SK-N-SH (cell line): ENCODE data around the gene DLG2. TPM values are rescaled to one million over a fixed set of nuclear protein-coding genes. Genes with fewer than 3 reads are reported as not detected.

ENCODE experiments used
- CTCF ChIA-PET: fragments of 300-600, 350-600 bp; formaldehyde crosslinking; extraction: SDS; loops from one replicate; lab custom pipeline; 2021; lab: Yijun Ruan, JAX
- POLR2A ChIA-PET: fragments of 350-600 bp; sonication (Branson Sonifier 250); formaldehyde crosslinking; extraction: SDS; loops from one replicate; lab custom pipeline; 2020; ENCODE audit warnings: antibody characterized with exemption, inconsistent platforms; lab: Yijun Ruan, JAX
- DNase-seq: peaks from one replicate; pipeline ENCODE4 v3.0.0; 2012
- H2AFZ ChIP-seq: fragments of 200-600 bp; sonication (generic); 2 replicates; pipeline ENCODE4 v1.8.1; 2016; ENCODE audit warnings: antibody characterized with exemption, mild to moderate bottlenecking, low read depth
- H3F3A ChIP-seq: fragments of 200-600 bp; sonication (generic); replicated peaks from 2 replicates; pipeline ENCODE3; 2016; ENCODE audit warnings: antibody characterized with exemption, mild to moderate bottlenecking; ENCODE audit not compliant: insufficient read depth
- H3K27ac ChIP-seq, 2 experiments: fragments of 200-500 bp in 1 of 2; fragments of 200-600 bp in 1 of 2; sonication (Bioruptor generic) in 1 of 2; sonication (generic), shearing (Covaris generic) in 1 of 2; 2 replicates each; pipeline versions ENCODE4 v1.5.1 to v1.6.1; 2014 to 2016; ENCODE audit warnings: low read depth in 2 of 2, inconsistent platforms in 1 of 2, low read length in 1 of 2, mild to moderate bottlenecking in 1 of 2, mixed read lengths in 1 of 2
- H3K27me3 ChIP-seq: fragments of 200-600 bp; sonication (generic), shearing (Covaris generic); 2 replicates; pipeline ENCODE4 v1.6.1; 2016; ENCODE audit warnings: mixed run types; ENCODE audit not compliant: insufficient read depth
- H3K36me3 ChIP-seq, 2 experiments: fragments of 200-500 bp in 1 of 2; fragments of 200-600 bp in 1 of 2; sonication (Bioruptor generic) in 1 of 2; sonication (generic) in 1 of 2; replicated peaks in 1 of 2; 2 replicates each; pipeline versions ENCODE3 to v1.5.1; 2014 to 2016; ENCODE audit warnings: low read length in 1 of 2, mild to moderate bottlenecking in 1 of 2; ENCODE audit not compliant: insufficient read depth in 2 of 2, control insufficient read depth in 1 of 2
- H3K4me1 ChIP-seq, 2 experiments: fragments of 200-500 bp in 1 of 2; fragments of 200-600 bp in 1 of 2; sonication (Bioruptor generic) in 1 of 2; sonication (generic), shearing (Covaris generic) in 1 of 2; 2 replicates each; pipeline versions ENCODE4 v1.5.1 to v1.6.1; 2014 to 2016; ENCODE audit warnings: low read depth in 1 of 2, low read length in 1 of 2, mixed run types in 1 of 2; ENCODE audit not compliant: insufficient read depth in 2 of 2, control insufficient read depth in 1 of 2
- H3K4me2 ChIP-seq: fragments of 200-600 bp; sonication (generic), shearing (Covaris generic); 2 replicates; pipeline ENCODE4 v1.6.1; 2017; ENCODE audit warnings: mixed run types
- H3K4me3 ChIP-seq, 2 experiments: fragments of 200-500 bp in 1 of 2; fragments of 200-600 bp in 1 of 2; sonication (Bioruptor generic) in 1 of 2; sonication (generic), shearing (Covaris generic) in 1 of 2; 2 replicates each; pipeline versions ENCODE4 v1.5.1 to v1.8.1; 2014 to 2016; ENCODE audit warnings: low read depth in 2 of 2, inconsistent platforms in 1 of 2, low read length in 1 of 2, mild to moderate bottlenecking in 1 of 2, mixed read lengths in 1 of 2, moderate library complexity in 1 of 2
- H3K79me2 ChIP-seq: fragments of 200-600 bp; sonication (generic); 2 replicates; pipeline ENCODE4 v1.8.1; 2017; ENCODE audit warnings: mild to moderate bottlenecking; ENCODE audit not compliant: insufficient read depth
- H3K9ac ChIP-seq: fragments of 200-600 bp; sonication (generic); 2 replicates; pipeline ENCODE4 v1.6.1; 2017; ENCODE audit warnings: mixed run types
- H3K9me2 ChIP-seq: fragments of 200-600 bp; sonication (generic); 2 replicates; pipeline ENCODE4 v1.6.1; 2017; ENCODE audit warnings: mixed run types
- H3K9me3 ChIP-seq: fragments of 200-600 bp; sonication (generic); 2 replicates; pipeline ENCODE4 v1.6.1; 2017; ENCODE audit warnings: mixed run types, mild to moderate bottlenecking, moderate library complexity
- H4K20me1 ChIP-seq: fragments of 200-600 bp; sonication (generic); 2 replicates; pipeline ENCODE4 v1.6.1; 2017; ENCODE audit warnings: mild to moderate bottlenecking, mixed run types; ENCODE audit not compliant: insufficient read depth
- CHD2 ChIP-seq: fragments of 150-350 bp; IDR thresholded peaks from 2 replicates; pipeline ENCODE4 v1.6.1; 2018; ENCODE audit warnings: low read length; ENCODE audit not compliant: partially characterized antibody
- ELF1 ChIP-seq: IDR thresholded peaks from 2 replicates; pipeline ENCODE4 v1.4.0; 2012
- EP300 ChIP-seq, 2 experiments: IDR thresholded peaks; 2 replicates each; pipeline versions ENCODE4 v1.4.0 to v1.6.1; 2012; ENCODE audit warnings: borderline replicate concordance in 1 of 2, low read depth in 1 of 2, low read length in 1 of 2
- EZH2phosphoT487 ChIP-seq: fragments of 200-600 bp; sonication (generic); IDR thresholded peaks from 2 replicates; pipeline ENCODE4 v1.6.1; 2017; ENCODE audit warnings: low read depth, mixed run types, mild to moderate bottlenecking, antibody characterized with exemption, moderate library complexity, borderline replicate concordance
- FOXJ3 ChIP-seq: sonication (generic); formaldehyde crosslinking; IDR thresholded peaks from 2 replicates; pipeline ENCODE4 v1.5.1; 2020; ENCODE audit warnings: mild to moderate bottlenecking, missing genetic modification reagents
- FOXM1 ChIP-seq: IDR thresholded peaks from 2 replicates; pipeline ENCODE4 v1.4.0; 2012; ENCODE audit warnings: low read depth, mild to moderate bottlenecking
- GABPA ChIP-seq: IDR thresholded peaks from 2 replicates; pipeline ENCODE4 v1.4.0; 2012; ENCODE audit warnings: low read depth, mild to moderate bottlenecking
- GATA2 ChIP-seq: sonication (generic); formaldehyde crosslinking; IDR thresholded peaks from 2 replicates; pipeline ENCODE4 v1.5.0; 2020; ENCODE audit warnings: mild to moderate bottlenecking, missing genetic modification reagents
- IRF3 ChIP-seq: fragments of 150-350 bp; IDR thresholded peaks from 2 replicates; pipeline ENCODE4 v1.6.1; 2016; ENCODE audit warnings: mild to moderate bottlenecking, low read depth, low read length
- MXI1 ChIP-seq: IDR thresholded peaks from 2 replicates; pipeline ENCODE4 v1.6.1; 2012; ENCODE audit warnings: mild to moderate bottlenecking, low read depth, low read length, improper control_type of control experiment
- PBX3 ChIP-seq: IDR thresholded peaks from 2 replicates; pipeline ENCODE4; 2012
- REST ChIP-seq: IDR thresholded peaks from 2 replicates; pipeline ENCODE4 v1.6.1; 2012; ENCODE audit warnings: mild to moderate bottlenecking, low read depth, low read length, moderate library complexity
- RFX5 ChIP-seq: IDR thresholded peaks from 2 replicates; pipeline ENCODE4 v1.6.1; 2012; ENCODE audit warnings: mild to moderate bottlenecking, improper control_type of control experiment, low read length
- SMC3 ChIP-seq: IDR thresholded peaks from 2 replicates; pipeline ENCODE4 v1.6.1; 2012; ENCODE audit warnings: low read depth, low read length, improper control_type of control experiment
- TCF12 ChIP-seq: IDR thresholded peaks from 2 replicates; pipeline ENCODE4 v1.4.0; 2012
- TEAD4 ChIP-seq: IDR thresholded peaks from 2 replicates; pipeline ENCODE4 v1.4.0; 2012; ENCODE audit warnings: mild to moderate bottlenecking, borderline replicate concordance; ENCODE audit not compliant: insufficient read depth
- USF1 ChIP-seq: IDR thresholded peaks from 2 replicates; pipeline ENCODE4 v1.4.0; 2012; ENCODE audit warnings: low read depth, borderline replicate concordance
- YY1 ChIP-seq: IDR thresholded peaks from 2 replicates; pipeline ENCODE4 v1.4.0; 2012; ENCODE audit warnings: low read depth, mild to moderate bottlenecking
- ZBTB33 ChIP-seq: IDR thresholded peaks from 2 replicates; pipeline ENCODE4 v1.4.0; 2012; ENCODE audit warnings: low read depth, borderline replicate concordance
- WGBS: methylation state at CpG from one replicate; pipeline ENCODE4 v1.1.6; 2017; ENCODE audit warnings: low lambda C conversion rate; 5-methylcytosine and 5-hydroxymethylcytosine counted together
- polyA plus RNA-seq, 3 experiments: library from polyadenylated mRNA; depleted of rRNA; stranded (reverse); fragments of >200 nt; gene quantifications; 2 replicates each; pipeline ENCODE4 v1.2.3, GENCODE V29; 2012

The DLG2 gene
- polyA plus RNA-seq, 1 of the 3 experiments (the other 2 are of a cell fraction), result 0.21 TPM

- no peak overlapping the region for H3K4me3 ChIP-seq
- no peak overlapping the region for H3K9ac ChIP-seq
- H3K36me3 ChIP-seq, result no peaks in the 10 kb centered on the region
- H3K27ac ChIP-seq, result no peak overlapping the region
- TF ChIP-seq SMC3 (no peak), GATA2 (no peak), MXI1 (no peak), GABPA (no peak), ELF1 (no peak), IRF3 (no peak), CHD2 (no peak), RFX5 (no peak), ZBTB33 (no peak), TEAD4 (no peak)
- H3F3A ChIP-seq, result no peaks in the 10 kb centered on the region
- no peak overlapping the region for H2AFZ ChIP-seq
- WGBS, result 0% methylated on average over 1 of the region's 1 CpG
- no peaks in the 10 kb centered on the region for H4K20me1 ChIP-seq
- H3K9me3 ChIP-seq, result no peaks in the 10 kb centered on the region
- DNase-seq, result no peak
- ChIA-PET POLR2A (no interaction called here), CTCF (no interaction called here)
- no peaks in the 10 kb centered on the region for H3K27me3 ChIP-seq
- H3K4me2 ChIP-seq, result no peak overlapping the region
- no peaks in the 10 kb centered on the region for H3K9me2 ChIP-seq
- H3K79me2 ChIP-seq, result no peaks in the 10 kb centered on the region
- no peaks in the 10 kb centered on the region for H3K4me1 ChIP-seq
Measured at GRCh38 chr11:84963240-84963639, 663.9 kb downstream of the DLG2 start.

GRCh38 chr11:84962018-84962417 lies 665.1 kb downstream of the DLG2 start:
- Histone ChIP-seq H3K36me3 (no peaks in the 10 kb centered on the region), H3K4me3 (no peak overlapping the region)
- WGBS, result 18% methylated on average over 5 of the region's 5 CpGs
- TF ChIP-seq EZH2phosphoT487 (no peak), TCF12 (no peak), REST (no peak), IRF3 (no peak), PBX3 (no peak), FOXJ3 (no peak), MXI1 (no peak), TEAD4 (no peak), FOXM1 (no peak), SMC3 (no peak), USF1 (no peak), EP300 (IDR thresholded peaks at IDR 0.05; ENCODE audit: borderline replicate concordance in 1 of 2, low read depth in 1 of 2, low read length in 1 of 2) (no peak), YY1 (no peak)

More at GRCh38 chr11:84962018-84962417, 665.1 kb downstream of the DLG2 start:
- no peak overlapping the region for H3K4me2 ChIP-seq
- H3K9me3 ChIP-seq, result no peaks in the 10 kb centered on the region
- H3K79me2 ChIP-seq, result no peaks in the 10 kb centered on the region
- no peak overlapping the region for H2AFZ ChIP-seq
- POLR2A ChIA-PET, result no interaction called here
- DNase-seq, result no peak
- no peak overlapping the region for H3K27ac ChIP-seq
- CTCF ChIA-PET, result interaction anchor here (0.6 kb wide), 1 partner anchor 22 kb away, joined by 3 read pairs; no protein-coding TSS in a partner anchor
- no peaks in the 10 kb centered on the region for H3K4me1 ChIP-seq
- H3K9ac ChIP-seq, result no peak overlapping the region
- no peaks in the 10 kb centered on the region for H3K27me3 ChIP-seq
- H3F3A ChIP-seq, result no peaks in the 10 kb centered on the region
- no peaks in the 10 kb centered on the region for H3K9me2 ChIP-seq
- no peaks in the 10 kb centered on the region for H4K20me1 ChIP-seq
